NT2/D1 (cell line): Measurements from ENCODE around the gene MCRIP2.

ENCODE experiments used
- DNase-seq: peaks from one replicate; pipeline ENCODE4 v3.0.0-alpha.2; 2011; ENCODE audit warnings: low read depth, low spot score
- H3K27me3 ChIP-seq: 2 replicates; pipeline ENCODE4 v1.6.0; 2011; ENCODE audit warnings: mild to moderate bottlenecking; ENCODE audit not compliant: insufficient read length, insufficient read depth
- H3K36me3 ChIP-seq: 2 replicates; pipeline ENCODE4 v1.6.1; 2011; ENCODE audit warnings: mild to moderate bottlenecking, low read length, mixed read lengths; ENCODE audit not compliant: insufficient read depth, insufficient read length
- H3K4me1 ChIP-seq: 2 replicates; pipeline ENCODE4 v1.5.1; 2011; ENCODE audit not compliant: insufficient read depth, insufficient read length
- H3K4me3 ChIP-seq: 2 replicates; pipeline ENCODE4 v1.5.1; 2011; ENCODE audit warnings: low read depth; ENCODE audit not compliant: insufficient read length
- H3K9ac ChIP-seq: 2 replicates; pipeline ENCODE4 v1.6.0; 2011; ENCODE audit warnings: low read depth; ENCODE audit not compliant: insufficient read length
- H3K9me3 ChIP-seq: 2 replicates; pipeline ENCODE4 v1.5.1; 2011; ENCODE audit warnings: mild to moderate bottlenecking, low read length; ENCODE audit not compliant: insufficient read depth
- SUZ12 ChIP-seq: IDR thresholded peaks from 2 replicates; pipeline ENCODE4 v1.6.1; 2011; ENCODE audit not compliant: insufficient read length, insufficient read depth; ENCODE audit errors: extremely low read depth
- YY1 ChIP-seq: IDR thresholded peaks from 2 replicates; pipeline ENCODE4 v1.6.1; 2011; ENCODE audit not compliant: insufficient read length, insufficient read depth
- ZNF274 ChIP-seq: IDR thresholded peaks from 2 replicates; pipeline ENCODE4 v1.6.1; 2011; ENCODE audit warnings: mild to moderate bottlenecking, low read depth, low read length

Gene MCRIP2

GRCh38 chr16:682493-683395 lies 41.1 kb downstream of the MCRIP2 start:
- DNase-seq: no peak
- Histone ChIP-seq H3K4me3 (peak overlapping the region; percentile 95), H3K9me3 (no peaks in the 10 kb centered on the region), H3K36me3 (peaks cover 58% of the 10 kb centered on the region), H3K9ac (peak overlapping the region; percentile 98), H3K4me1 (peaks cover 25% of the 10 kb centered on the region), H3K27me3 (no peaks in the 10 kb centered on the region)
- no peak for TF ChIP-seq SUZ12
- no peak for TF ChIP-seq YY1
- TF ChIP-seq ZNF274: no peak

GRCh38 chr16:683396-684070 lies 41.9 kb downstream of the MCRIP2 start:
- H3K9ac ChIP-seq: peak overlapping the region; percentile 96
- no peaks in the 10 kb centered on the region for H3K27me3 ChIP-seq
- H3K4me1 ChIP-seq: peaks cover 25% of the 10 kb centered on the region
- DNase-seq: no peak
- H3K4me3 ChIP-seq: peak overlapping the region; percentile 95
- H3K36me3 ChIP-seq: peaks cover 66% of the 10 kb centered on the region
- H3K9me3 ChIP-seq: no peaks in the 10 kb centered on the region
- TF ChIP-seq ZNF274 (no peak), SUZ12 (no peak), YY1 (no peak)

GRCh38 chr16:684071-684794 lies 42.6 kb downstream of the MCRIP2 start, which contains the start of gene JMJD8:
TSS of gene JMJD8 (minus strand) at chr16:684334. CDS start at chr16:684319, 15 bp downstream.
- H3K9ac ChIP-seq: peak within 1 kb of the TSS; percentile 96
- TF ChIP-seq YY1 (peak; percentile 76), SUZ12 (no peak)
- H3K36me3 ChIP-seq: peaks cover 73% of the 10 kb centered on the region
- no peaks in the 10 kb centered on the region for H3K9me3 ChIP-seq
- peak; percentile 90 for DNase-seq
- peak within 1 kb of the TSS; percentile 95 for H3K4me3 ChIP-seq
- peaks cover 24% of the 10 kb centered on the region for H3K4me1 ChIP-seq
- no peaks in the 10 kb centered on the region for H3K27me3 ChIP-seq

GRCh38 chr16:684961-685696 lies 43.5 kb downstream of the MCRIP2 start:
- no peak for TF ChIP-seq ZNF274
- no peak for TF ChIP-seq YY1
- TF ChIP-seq SUZ12: no peak
- Histone ChIP-seq H3K9me3 (no peaks in the 10 kb centered on the region), H3K9ac (no peak overlapping the region), H3K27me3 (no peaks in the 10 kb centered on the region), H3K36me3 (peaks cover 76% of the 10 kb centered on the region), H3K4me3 (no peak overlapping the region), H3K4me1 (peaks cover 31% of the 10 kb centered on the region)
- no peak for DNase-seq

GRCh38 chr16:685967-686366 lies 44.3 kb downstream of the MCRIP2 start:
- Histone ChIP-seq H3K4me3 (no peak overlapping the region), H3K27me3 (peaks cover under 1% of the 10 kb centered on the region), H3K9ac (no peak overlapping the region), H3K4me1 (peaks cover 31% of the 10 kb centered on the region), H3K36me3 (peaks cover 75% of the 10 kb centered on the region), H3K9me3 (no peaks in the 10 kb centered on the region)
- TF ChIP-seq ZNF274 (no peak), SUZ12 (no peak), YY1 (no peak)
- no peak for DNase-seq

- H3K36me3 ChIP-seq: peaks cover 68% of the 10 kb centered on the region
- H3K4me3 ChIP-seq: no peak overlapping the region
- DNase-seq: no peak
- no peak for TF ChIP-seq ZNF274
- H3K9me3 ChIP-seq: no peaks in the 10 kb centered on the region
- H3K9ac ChIP-seq: no peak overlapping the region
- H3K4me1 ChIP-seq: peaks cover 29% of the 10 kb centered on the region
- peaks cover 4% of the 10 kb centered on the region for H3K27me3 ChIP-seq
Observed at GRCh38 chr16:686459-687260, 45.0 kb downstream of the MCRIP2 start.
